Loucy (cell line): ENCODE data around the gene TMED10.

ENCODE experiments used
- H2AFZ ChIP-seq: fragments of 200-600 bp; sonication (generic); 2 replicates; pipeline ENCODE4 v1.6.0; 2016; ENCODE audit warnings: antibody characterized with exemption, mild to moderate bottlenecking, low read length, moderate library complexity
- H3F3A ChIP-seq: fragments of 200-600 bp; 2 replicates; pipeline ENCODE4 v1.6.0; 2016; ENCODE audit warnings: antibody characterized with exemption, low read depth, mild to moderate bottlenecking
- H3K27me3 ChIP-seq: fragments of 200-600 bp; sonication (generic); 2 replicates; pipeline ENCODE4 v1.6.1; 2014; ENCODE audit warnings: low read length, mild to moderate bottlenecking; ENCODE audit not compliant: insufficient read depth, poor library complexity, severe bottlenecking
- H3K36me3 ChIP-seq: fragments of 200-600 bp; sonication (generic); 2 replicates; pipeline ENCODE4 v1.6.1; 2016; ENCODE audit warnings: low read length; ENCODE audit not compliant: insufficient read depth
- H3K4me1 ChIP-seq: fragments of 200-600 bp; sonication (generic); 2 replicates; pipeline ENCODE4 v1.5.1; 2014; ENCODE audit warnings: low read length, mild to moderate bottlenecking; ENCODE audit not compliant: insufficient read depth, poor library complexity, severe bottlenecking
- H3K4me2 ChIP-seq: fragments of 200-600 bp; sonication (generic); 2 replicates; pipeline ENCODE4 v1.6.0; 2014; ENCODE audit warnings: antibody characterized with exemption, low read length, low read depth, mild to moderate bottlenecking; ENCODE audit not compliant: poor library complexity, severe bottlenecking
- H3K4me3 ChIP-seq: fragments of 200-600 bp; sonication (generic); 2 replicates; pipeline ENCODE4 v1.5.1; 2014; ENCODE audit warnings: low read length, mild to moderate bottlenecking, mixed read lengths; ENCODE audit not compliant: poor library complexity, severe bottlenecking
- H3K79me2 ChIP-seq: fragments of 200-600 bp; sonication (generic); 2 replicates; pipeline ENCODE4 v1.6.1; 2014; ENCODE audit warnings: low read length; ENCODE audit not compliant: insufficient read depth
- H3K9ac ChIP-seq: fragments of 200-600 bp; sonication (generic); 2 replicates; pipeline ENCODE4 v1.6.0; 2014; ENCODE audit warnings: mild to moderate bottlenecking, low read depth, low read length, moderate library complexity; ENCODE audit not compliant: poor library complexity, severe bottlenecking
- H3K9me2 ChIP-seq: fragments of 200-600 bp; sonication (generic); replicated peaks from 2 replicates; pipeline ENCODE4 v1.6.1; 2016; ENCODE audit warnings: low read depth, low read length, mixed read lengths
- H3K9me3 ChIP-seq: fragments of 200-600 bp; sonication (generic); 2 replicates; pipeline ENCODE4 v1.6.1; 2014; ENCODE audit warnings: mild to moderate bottlenecking, antibody characterized with exemption, low read length, low read depth; ENCODE audit not compliant: insufficient read depth
- H4K20me1 ChIP-seq: fragments of 200-600 bp; sonication (generic); 2 replicates; pipeline ENCODE4 v1.6.0; 2014; ENCODE audit warnings: antibody characterized with exemption, low read length, mild to moderate bottlenecking; ENCODE audit not compliant: insufficient read depth, poor library complexity, severe bottlenecking
- EZH2phosphoT487 ChIP-seq: fragments of 200-600 bp; IDR thresholded peaks from 2 replicates; pipeline ENCODE4 v1.6.1; 2018; ENCODE audit warnings: antibody characterized with exemption, mild to moderate bottlenecking, moderate library complexity, borderline replicate concordance
- TF ChIP-seq, protein P1 (sequence below): fragments of 200-600 bp; sonication (generic); conservative IDR thresholded peaks from 2 replicates; pipeline ENCODE4 v1.5.1; 2014; ENCODE audit warnings: mild to moderate bottlenecking, antibody characterized with exemption, low read length

Gene TMED10

DNA sequence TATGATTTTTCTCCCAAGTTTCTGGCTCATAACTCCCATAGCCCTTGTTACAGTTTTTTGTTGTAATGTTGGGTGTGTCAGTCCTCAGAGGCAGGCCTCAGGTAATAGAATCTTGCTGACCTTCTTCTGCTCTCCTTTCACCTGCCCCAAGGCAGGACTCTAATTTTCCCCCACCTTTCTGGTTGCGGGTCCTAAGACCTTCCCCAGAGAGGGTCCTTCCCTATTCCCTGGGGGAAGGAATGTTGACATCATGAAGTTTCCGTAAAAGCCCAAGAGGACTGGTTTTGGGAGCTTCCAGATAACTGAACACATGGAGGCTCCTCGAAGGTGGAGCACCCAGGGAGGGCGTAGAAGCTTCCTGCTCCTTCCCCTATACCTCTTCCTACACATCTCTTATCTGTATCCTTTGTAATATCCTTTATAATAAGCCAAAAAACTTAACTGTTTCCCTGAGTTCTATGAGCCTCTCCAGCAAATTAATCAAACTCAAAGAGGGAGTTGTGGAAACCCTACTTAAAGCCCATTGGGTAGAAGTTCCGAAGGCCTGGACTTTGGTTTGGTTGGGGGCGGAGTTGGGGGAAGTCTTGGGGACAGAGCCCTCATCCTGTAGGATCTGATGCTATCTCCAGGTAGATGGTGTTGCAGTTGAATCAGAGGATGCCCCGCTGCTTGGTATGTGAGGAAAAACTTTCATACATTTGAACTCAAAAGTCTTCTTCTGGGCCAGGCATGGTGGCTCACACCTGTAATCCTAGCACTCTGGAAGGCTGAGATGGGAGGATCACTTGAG lies 9.0 kb upstream of the TMED10 start:
- no peaks in the 10 kb centered on the region for H3K9me3 ChIP-seq
- no peak overlapping the region for H3K4me3 ChIP-seq
- no peaks in the 10 kb centered on the region for H4K20me1 ChIP-seq
- no peaks in the 10 kb centered on the region for H3K4me1 ChIP-seq
- H3K36me3 ChIP-seq, result no peaks in the 10 kb centered on the region
- H3K9me2 ChIP-seq, result no peaks in the 10 kb centered on the region
- TF ChIP-seq EZH2phosphoT487, result no peak
- TF ChIP-seq, protein P1, sequence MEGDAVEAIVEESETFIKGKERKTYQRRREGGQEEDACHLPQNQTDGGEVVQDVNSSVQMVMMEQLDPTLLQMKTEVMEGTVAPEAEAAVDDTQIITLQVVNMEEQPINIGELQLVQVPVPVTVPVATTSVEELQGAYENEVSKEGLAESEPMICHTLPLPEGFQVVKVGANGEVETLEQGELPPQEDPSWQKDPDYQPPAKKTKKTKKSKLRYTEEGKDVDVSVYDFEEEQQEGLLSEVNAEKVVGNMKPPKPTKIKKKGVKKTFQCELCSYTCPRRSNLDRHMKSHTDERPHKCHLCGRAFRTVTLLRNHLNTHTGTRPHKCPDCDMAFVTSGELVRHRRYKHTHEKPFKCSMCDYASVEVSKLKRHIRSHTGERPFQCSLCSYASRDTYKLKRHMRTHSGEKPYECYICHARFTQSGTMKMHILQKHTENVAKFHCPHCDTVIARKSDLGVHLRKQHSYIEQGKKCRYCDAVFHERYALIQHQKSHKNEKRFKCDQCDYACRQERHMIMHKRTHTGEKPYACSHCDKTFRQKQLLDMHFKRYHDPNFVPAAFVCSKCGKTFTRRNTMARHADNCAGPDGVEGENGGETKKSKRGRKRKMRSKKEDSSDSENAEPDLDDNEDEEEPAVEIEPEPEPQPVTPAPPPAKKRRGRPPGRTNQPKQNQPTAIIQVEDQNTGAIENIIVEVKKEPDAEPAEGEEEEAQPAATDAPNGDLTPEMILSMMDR, result no peak
- H3K4me2 ChIP-seq, result no peak overlapping the region
- H3K79me2 ChIP-seq, result no peaks in the 10 kb centered on the region
- no peak overlapping the region for H3K9ac ChIP-seq
- H3F3A ChIP-seq, result no peaks in the 10 kb centered on the region
- no peaks in the 10 kb centered on the region for H3K27me3 ChIP-seq
- H2AFZ ChIP-seq, result no peak overlapping the region

DNA sequence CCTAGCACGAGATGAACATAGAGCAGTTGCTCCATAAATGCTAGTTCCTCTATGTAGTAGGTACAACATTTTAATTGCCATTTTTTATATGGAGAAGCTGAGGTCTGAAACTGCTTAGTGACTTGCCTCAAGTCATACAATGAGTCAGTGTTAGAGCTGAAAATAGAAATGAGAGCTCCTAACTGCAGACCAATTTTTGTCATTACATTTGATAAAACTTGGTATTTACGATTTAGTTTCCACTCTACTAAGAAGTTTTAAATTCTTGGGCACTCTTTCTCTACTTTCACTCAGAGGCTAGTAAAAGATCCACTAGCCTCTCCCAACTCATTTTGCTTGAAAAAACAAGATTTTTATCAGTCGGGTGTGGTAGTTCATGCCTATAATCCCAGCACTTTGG lies 8.1 kb upstream of the TMED10 start:
- no peak overlapping the region for H3K4me2 ChIP-seq
- H3K4me3 ChIP-seq, result no peak overlapping the region

DNA sequence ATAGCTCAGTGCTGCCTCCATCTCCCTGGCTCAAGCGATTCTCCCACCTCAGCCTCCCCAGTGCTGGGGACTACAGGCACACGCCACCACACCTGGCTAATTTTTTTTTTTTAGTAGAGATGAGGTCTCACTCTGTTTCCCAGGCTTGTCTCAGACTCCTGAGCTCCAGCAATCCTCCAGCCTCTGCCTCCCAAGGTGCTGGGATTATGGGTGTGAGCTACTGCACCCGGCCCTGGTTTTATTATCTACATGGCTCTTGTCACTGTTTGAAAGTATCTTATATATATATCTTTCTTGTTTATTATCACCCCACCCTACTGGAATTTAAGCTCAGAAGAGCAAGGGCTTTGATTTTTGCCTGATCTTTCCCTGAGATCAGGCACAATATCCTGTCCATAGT lies 7.6 kb upstream of the TMED10 start:
- Histone ChIP-seq H3K9ac (no peak overlapping the region), H3K4me3 (no peak overlapping the region), H3K36me3 (no peaks in the 10 kb centered on the region), H3K9me3 (no peaks in the 10 kb centered on the region), H3K79me2 (no peaks in the 10 kb centered on the region), H4K20me1 (no peaks in the 10 kb centered on the region), H2AFZ (no peak overlapping the region), H3K4me2 (no peak overlapping the region), H3K9me2 (no peaks in the 10 kb centered on the region), H3K27me3 (no peaks in the 10 kb centered on the region), H3F3A (no peaks in the 10 kb centered on the region), H3K4me1 (no peaks in the 10 kb centered on the region)
- TF ChIP-seq EZH2phosphoT487, result no peak
- TF ChIP-seq, protein P1, result no peak

More for the DNA sequence above, 8.1 kb upstream of the TMED10 start:
- no peak for TF ChIP-seq EZH2phosphoT487
- TF ChIP-seq, protein P1, result no peak
- Histone ChIP-seq H2AFZ (no peak overlapping the region), H4K20me1 (no peaks in the 10 kb centered on the region), H3K9ac (no peak overlapping the region), H3K4me1 (no peaks in the 10 kb centered on the region), H3K9me2 (no peaks in the 10 kb centered on the region), H3K9me3 (no peaks in the 10 kb centered on the region), H3K36me3 (no peaks in the 10 kb centered on the region), H3K79me2 (no peaks in the 10 kb centered on the region), H3F3A (no peaks in the 10 kb centered on the region), H3K27me3 (no peaks in the 10 kb centered on the region)
